Stimulated activated naive CD8-positive, alpha-beta T cell treated with anti-CD3 and anti-CD28 coated beads, Interleukin-15, Interleukin-2, amounts not matched to agents 100 U/mL and 50 U/mL, for 24 hours (primary cell): ENCODE results near the gene L3MBTL3.
"Not testable (repeated sequence)": the region's sequence is repeated elsewhere in the genome, so short reads cannot be mapped to it uniquely, and the experiment has no call there.

Experiments
- ATAC-seq: fragments of 150-1000 bp; cut with Tn5 transposase; one replicate; pipeline ENCODE4 v1.10.0; 2021
- DNase-seq: peaks from one replicate; pipeline ENCODE4 v3.0.0; 2021

Gene L3MBTL3

GRCh38 chr6:130076512-130076911 is 58.1 kb downstream of the L3MBTL3 start:
- DNase-seq (no peak), ATAC-seq (no peak)

- ATAC-seq (no peak), DNase-seq (no peak)
Observed at GRCh38 chr6:130090796-130091195, 72.4 kb downstream of the L3MBTL3 start.

- ATAC-seq (no peak), DNase-seq (no peak)
Observed at GRCh38 chr6:130093546-130093945, 75.2 kb downstream of the L3MBTL3 start.

DNA sequence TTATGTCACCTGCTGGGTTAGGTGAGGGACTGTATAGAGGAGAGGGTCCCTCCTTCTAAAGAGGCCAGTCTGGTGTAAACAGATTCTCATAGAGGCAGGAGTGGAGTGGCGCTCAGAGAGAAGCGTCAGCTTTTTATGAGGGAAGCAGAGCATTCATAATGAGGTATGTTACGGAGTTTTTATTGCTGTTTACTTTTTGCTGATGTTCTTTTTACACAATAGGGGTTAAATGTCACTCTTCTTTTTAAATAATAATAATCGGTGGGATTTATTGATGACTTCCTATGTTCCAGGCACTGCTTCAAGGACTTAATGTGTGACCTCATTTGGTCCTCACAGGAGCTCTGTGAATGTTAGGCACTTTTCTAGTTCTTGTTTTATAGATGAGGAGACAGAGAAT is 79.9 kb downstream of the L3MBTL3 start:
- DNase-seq (no peak), ATAC-seq (no peak)

DNA sequence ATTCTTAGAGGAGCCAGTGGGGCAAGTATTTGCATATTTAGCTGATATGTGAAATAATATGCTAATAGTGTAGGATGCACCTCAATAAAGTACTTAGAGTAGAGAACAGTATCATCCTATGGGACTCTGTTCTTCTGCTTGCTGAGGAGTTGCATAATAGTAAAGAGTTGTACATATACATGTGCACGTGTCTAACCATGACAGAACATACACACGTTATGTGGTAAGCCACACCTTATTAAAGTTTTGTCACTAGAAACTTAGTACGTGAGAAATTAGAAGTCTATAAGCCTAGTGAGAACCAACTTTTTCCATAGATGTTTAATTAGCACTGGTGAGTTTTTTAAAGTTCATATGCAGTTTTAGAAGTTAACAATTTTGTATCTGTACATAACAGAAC is 80.7 kb downstream of the L3MBTL3 start:
- no peak for ATAC-seq

GRCh38 chr6:130105996-130106704 is 87.8 kb downstream of the L3MBTL3 start:
- ATAC-seq (no peak), DNase-seq (no peak)

More for the DNA sequence above, 80.7 kb downstream of the L3MBTL3 start:
- DNase-seq, result no peak

GRCh38 chr6:130107710-130108109 is 89.3 kb downstream of the L3MBTL3 start:
- ATAC-seq, result no peak

GRCh38 chr6:130111031-130111430 is 92.7 kb downstream of the L3MBTL3 start:
- no peak for ATAC-seq
- no peak for DNase-seq

More at GRCh38 chr6:130107710-130108109, 89.3 kb downstream of the L3MBTL3 start:
- no peak for DNase-seq

GRCh38 chr6:130113201-130113710 is 94.9 kb downstream of the L3MBTL3 start:
- ATAC-seq, result no peak

GRCh38 chr6:130115036-130115435 is 96.7 kb downstream of the L3MBTL3 start:
- ATAC-seq (peak; percentile 40), DNase-seq (no peak)

More at GRCh38 chr6:130113201-130113710, 94.9 kb downstream of the L3MBTL3 start:
- no peak for DNase-seq

GRCh38 chr6:130116273-130116672 is 97.9 kb downstream of the L3MBTL3 start:
- ATAC-seq (no peak), DNase-seq (no peak)

GRCh38 chr6:130117187-130117701 is 98.9 kb downstream of the L3MBTL3 start:
- ATAC-seq, DNase-seq: not testable (repeated sequence)

DNA sequence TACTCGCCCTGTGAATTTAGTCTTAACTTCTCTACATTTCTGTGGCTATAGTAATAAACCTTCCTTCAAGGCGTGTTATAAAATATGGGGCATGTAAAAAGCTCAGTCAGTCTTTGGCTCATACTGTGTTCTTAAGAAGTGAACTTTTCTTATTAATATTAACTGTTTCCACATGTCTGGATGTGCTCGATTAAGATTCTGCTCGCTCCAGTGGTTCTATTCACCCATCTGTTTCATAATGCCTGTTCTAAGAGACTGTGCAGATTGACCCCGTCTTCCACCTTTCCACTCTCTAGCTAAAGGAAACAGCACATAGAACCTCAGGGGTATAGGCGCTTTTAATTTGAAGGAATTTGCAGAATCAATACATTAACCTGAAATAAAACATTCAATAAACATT is 99.9 kb downstream of the L3MBTL3 start:
- DNase-seq, result no peak
- no peak for ATAC-seq

DNA sequence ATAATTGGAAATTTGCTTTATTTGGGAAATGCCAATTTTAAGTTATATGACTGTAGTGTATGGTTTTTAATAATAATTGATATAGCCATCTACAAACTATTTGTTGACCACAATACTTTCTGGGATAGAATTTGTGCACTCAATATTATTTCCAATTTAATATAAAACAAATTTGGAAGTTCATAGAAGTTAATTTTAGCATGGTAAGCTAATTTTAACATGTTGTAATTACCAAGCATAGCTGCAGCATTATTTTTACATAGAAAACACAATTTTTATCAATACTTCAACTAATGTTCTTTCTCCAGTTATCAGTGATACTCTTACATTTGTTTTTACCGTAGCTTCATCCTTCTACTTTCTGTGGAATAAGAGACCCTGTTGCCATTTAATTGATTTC is 100.8 kb downstream of the L3MBTL3 start:
- no peak for ATAC-seq

DNA sequence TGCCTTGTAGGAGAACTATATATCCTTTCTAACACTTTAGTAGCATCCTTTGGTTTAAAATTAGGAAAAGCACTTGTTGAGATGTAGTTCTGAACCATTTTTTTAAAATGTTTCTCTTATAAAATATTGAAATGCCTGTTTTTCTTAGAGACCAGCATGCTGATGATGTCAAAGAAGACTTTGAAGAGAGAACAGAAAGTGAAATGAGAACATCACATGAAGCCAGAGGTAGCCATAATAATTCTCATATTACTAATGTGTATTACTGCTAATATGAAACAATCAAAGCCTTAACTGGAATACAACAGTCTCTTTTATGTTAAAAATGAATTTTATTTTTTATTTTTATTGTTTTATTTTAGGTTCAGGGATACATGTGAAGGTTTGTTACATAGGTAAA is 102.3 kb downstream of the L3MBTL3 start:
- DNase-seq (no peak), ATAC-seq (no peak)

More for the DNA sequence above, 100.8 kb downstream of the L3MBTL3 start:
- DNase-seq, result no peak

GRCh38 chr6:130122243-130122642 is 103.9 kb downstream of the L3MBTL3 start:
- DNase-seq (no peak), ATAC-seq (no peak)

DNA sequence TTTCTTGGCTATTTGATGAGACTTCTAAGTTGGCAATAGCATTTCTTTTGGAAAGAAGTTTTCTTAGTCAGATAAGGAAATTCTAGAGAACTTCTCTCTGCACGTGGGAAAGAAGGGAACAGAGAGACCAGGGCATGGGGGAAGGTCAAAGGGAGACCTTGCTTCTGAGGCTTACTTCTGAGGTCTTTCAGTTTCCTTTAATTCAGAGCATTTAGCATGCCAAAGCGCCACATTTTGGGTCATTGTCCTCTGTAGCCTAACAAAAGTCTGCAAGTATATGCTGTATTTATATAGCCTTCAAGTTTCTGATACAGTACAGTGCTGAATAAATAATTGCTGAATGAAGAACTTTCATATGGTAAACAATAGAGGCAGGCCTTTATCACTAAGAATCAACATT is 108.8 kb downstream of the L3MBTL3 start:
- DNase-seq (no peak), ATAC-seq (no peak)

GRCh38 chr6:130128326-130128725 is 109.9 kb downstream of the L3MBTL3 start:
- DNase-seq, result no peak

DNA sequence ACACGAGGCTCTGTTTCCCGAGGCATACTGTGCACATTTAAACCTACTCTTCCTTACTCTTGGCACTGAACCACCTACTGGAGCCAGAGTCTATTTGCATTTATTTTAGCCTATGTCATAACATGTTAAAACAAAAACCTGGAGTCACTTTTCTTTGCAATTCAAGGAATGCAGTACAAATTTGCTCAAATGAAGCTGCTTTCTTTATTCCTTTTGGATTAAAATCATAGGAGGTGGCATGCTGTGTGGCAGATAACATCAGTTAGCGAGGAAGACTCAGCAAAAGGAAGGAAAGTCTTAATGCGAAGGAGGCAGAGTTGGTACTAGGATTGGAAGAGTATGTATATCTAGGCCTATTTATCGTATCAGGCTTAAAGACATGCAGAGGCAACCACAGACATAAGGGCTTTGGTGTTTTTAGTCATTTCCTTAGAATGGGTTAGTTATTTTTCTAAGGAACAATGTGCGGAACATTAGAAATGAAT is 111.4 kb downstream of the L3MBTL3 start:
- ATAC-seq (no peak), DNase-seq (no peak)

More at GRCh38 chr6:130128326-130128725, 109.9 kb downstream of the L3MBTL3 start:
- no peak for ATAC-seq

- peak; percentile 90 for ATAC-seq
- peak; percentile 30 for DNase-seq
Observed at GRCh38 chr6:130132286-130132701, 113.9 kb downstream of the L3MBTL3 start.

DNA sequence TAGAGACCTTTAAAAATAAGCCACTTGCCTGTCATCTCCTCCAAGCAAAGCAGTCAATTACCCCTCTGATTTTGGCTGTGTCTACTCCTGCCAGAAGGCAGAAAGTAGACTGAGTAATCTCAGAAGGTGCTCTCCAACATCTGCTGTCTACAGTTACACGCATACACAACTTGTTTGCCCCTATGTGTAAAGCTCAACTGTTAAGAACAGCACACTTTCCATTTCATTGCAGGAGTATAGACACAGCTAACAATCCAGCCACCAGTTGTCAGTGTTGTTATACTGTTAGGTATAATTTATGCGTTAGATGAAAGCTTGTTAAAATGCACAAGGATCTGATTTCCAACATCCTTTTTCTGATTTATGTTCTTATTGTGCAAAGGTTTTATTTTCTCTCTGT is 116.2 kb downstream of the L3MBTL3 start:
- DNase-seq, result no peak
- ATAC-seq, result peak; percentile 22

DNA sequence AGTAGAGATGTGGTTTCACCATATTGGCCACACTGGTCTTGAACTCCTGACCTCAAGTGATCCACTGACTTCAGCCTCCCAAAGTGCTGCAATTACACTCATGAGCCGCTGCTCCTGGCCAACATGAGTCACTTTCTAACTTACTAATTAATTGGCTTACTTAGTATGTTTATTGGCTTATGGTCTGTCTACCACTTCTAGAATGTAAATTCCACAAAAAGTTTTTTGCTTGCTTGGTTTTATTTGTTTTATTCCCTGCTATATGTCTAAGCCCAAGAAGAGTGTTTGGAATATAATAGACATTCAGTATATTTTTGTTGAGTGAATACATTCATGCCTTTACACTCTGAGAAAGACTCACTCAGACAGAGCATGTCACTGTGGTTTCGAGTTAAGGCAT is 118.4 kb downstream of the L3MBTL3 start:
- ATAC-seq, result no peak
- DNase-seq, result no peak

DNA sequence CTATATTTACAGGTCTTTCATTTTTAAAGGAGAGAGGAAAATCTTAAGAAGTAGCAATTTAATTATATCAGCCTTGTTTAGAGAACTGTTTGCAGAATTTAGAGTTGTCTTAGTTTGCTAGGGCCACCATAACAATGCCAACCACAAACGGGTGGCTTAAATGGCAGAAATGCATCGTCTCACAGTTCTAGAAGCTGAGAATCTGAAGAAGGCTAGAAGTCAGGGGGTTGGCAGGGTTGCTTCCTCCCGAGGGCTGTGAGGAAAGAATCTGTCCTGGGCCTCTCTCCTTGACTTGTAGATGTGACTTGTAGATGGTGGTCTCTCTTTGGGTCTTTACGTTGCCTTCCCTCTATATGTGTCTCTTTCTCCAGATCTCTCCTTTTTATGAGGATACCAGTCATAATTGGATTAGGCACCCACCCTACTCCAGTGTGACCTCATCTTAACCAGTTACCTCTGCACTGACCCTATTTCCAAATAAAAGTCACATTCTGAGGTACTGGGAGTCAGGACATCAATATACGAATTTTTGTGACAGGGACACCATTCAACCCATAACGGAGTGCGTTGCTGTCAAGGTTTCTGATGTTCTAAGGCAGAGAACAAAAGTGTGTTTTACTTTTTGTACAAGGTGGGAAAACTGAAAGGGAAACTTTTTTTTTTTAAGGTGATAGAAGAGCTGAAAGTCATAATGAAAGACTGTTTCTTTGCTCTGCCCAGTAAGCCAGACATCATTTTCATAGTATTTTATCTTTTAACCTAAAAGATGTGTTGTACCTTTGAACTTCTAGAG is 119.9 kb downstream of the L3MBTL3 start:
- ATAC-seq (peak; percentile 48), DNase-seq (no peak)
